Kidney capillary endothelial cell (primary cell): ENCODE measurements around the gene YPEL1.

ENCODE experiments used
- DNase-seq: peaks from one replicate; pipeline ENCODE4 v3.0.0-alpha.2; 2018; ENCODE audit warnings: low spot score

Gene YPEL1

GRCh38 chr22:21735200-21736083 is at the start of gene YPEL1:
Gene YPEL1, minus strand, starts transcription at chr22:21735794. Its CDS starts 25,050 bp downstream, at chr22:21710744.
- peak; percentile 94 for DNase-seq

GRCh38 chr22:21780259-21780658 is 44.7 kb upstream of the YPEL1 start:
- DNase-seq, result no peak

GRCh38 chr22:21779444-21779843 is 43.9 kb upstream of the YPEL1 start:
- no peak for DNase-seq

GRCh38 chr22:21778705-21779363 is 43.2 kb upstream of the YPEL1 start:
- DNase-seq, result no peak

GRCh38 chr22:21771631-21771976 is 36.0 kb upstream of the YPEL1 start:
- DNase-seq, result no peak

- DNase-seq, result no peak
Observed at GRCh38 chr22:21768435-21768834, 32.8 kb upstream of the YPEL1 start.

- DNase-seq, result no peak
Observed at GRCh38 chr22:21766691-21767462, 31.3 kb upstream of the YPEL1 start.

- no peak for DNase-seq
Observed at GRCh38 chr22:21765909-21766529, 30.4 kb upstream of the YPEL1 start.

GRCh38 chr22:21764038-21764804 is 28.6 kb upstream of the YPEL1 start:
- no peak for DNase-seq

GRCh38 chr22:21762712-21763581 is 27.4 kb upstream of the YPEL1 start:
- no peak for DNase-seq

GRCh38 chr22:21761994-21762680 is 26.5 kb upstream of the YPEL1 start:
- no peak for DNase-seq

- DNase-seq, result no peak
Observed at GRCh38 chr22:21761086-21761485, 25.5 kb upstream of the YPEL1 start.

- DNase-seq, result no peak
Observed at GRCh38 chr22:21760640-21761039, 25.0 kb upstream of the YPEL1 start.

- no peak for DNase-seq
Observed at GRCh38 chr22:21759646-21760376, 24.2 kb upstream of the YPEL1 start.

- DNase-seq, result no peak
Observed at GRCh38 chr22:21759093-21759492, 23.5 kb upstream of the YPEL1 start.

GRCh38 chr22:21758091-21758864 is 22.7 kb upstream of the YPEL1 start:
- DNase-seq, result no peak

- peak; percentile 90 for DNase-seq
Observed at GRCh38 chr22:21755851-21756284, 20.3 kb upstream of the YPEL1 start.

GRCh38 chr22:21754523-21754922 is 18.9 kb upstream of the YPEL1 start:
- no peak for DNase-seq
